GM12878 (cell line): ENCODE measurements around the gene RRBP1.

Experiments used
- CTCF ChIP-seq, 3 experiments: IDR thresholded peaks in 2 of 3; conservative IDR thresholded peaks in 1 of 3; 2 replicates each; pipeline ENCODE4 v1.5.1; 2011; ENCODE audit warnings: low read depth in 3 of 3, low read length in 3 of 3, mild to moderate bottlenecking in 3 of 3, control low read depth in 2 of 3, moderate library complexity in 2 of 3, inconsistent platforms in 1 of 3, mixed read lengths in 1 of 3; ENCODE audit not compliant: control insufficient read depth in 2 of 3, insufficient read depth in 1 of 3; ENCODE audit errors: extremely low read depth in 1 of 3
- E2F8 ChIP-seq: fragments of 450-650 bp; IDR thresholded peaks from 2 replicates; pipeline ENCODE4 v1.6.1; 2018; ENCODE audit warnings: mild to moderate bottlenecking, low read depth, moderate library complexity; ENCODE audit not compliant: partially characterized antibody
- FOS ChIP-seq: IDR thresholded peaks from 3 replicates; pipeline ENCODE4 v1.6.1; 2011; ENCODE audit warnings: borderline replicate concordance; ENCODE audit not compliant: insufficient read length; ENCODE audit errors: extremely low read depth
- JUNB ChIP-seq: IDR thresholded peaks from 2 replicates; pipeline ENCODE4 v1.6.1; 2016; ENCODE audit warnings: antibody characterized with exemption, mild to moderate bottlenecking
- MAX ChIP-seq: IDR thresholded peaks from 2 replicates; pipeline ENCODE4 v1.6.1; 2012; ENCODE audit warnings: low read depth, low read length, improper control_type of control experiment
- POLR2A ChIP-seq: IDR thresholded peaks from 2 replicates; pipeline ENCODE4 v1.6.1; 2011; ENCODE audit warnings: low read depth, mild to moderate bottlenecking, low read length
- RCOR1 ChIP-seq: conservative IDR thresholded peaks from 2 replicates; pipeline ENCODE4 v1.6.1; 2012; ENCODE audit warnings: low read depth, low read length, improper control_type of control experiment
- RFX5 ChIP-seq: IDR thresholded peaks from 2 replicates; pipeline ENCODE4 v1.6.1; 2011; ENCODE audit warnings: low read depth, low read length, improper control_type of control experiment
- SP1 ChIP-seq: IDR thresholded peaks from one replicate; pipeline ENCODE4 v1.6.1; 2011; ENCODE audit warnings: low read depth, low read length
- TAF1 ChIP-seq: IDR thresholded peaks from 2 replicates; pipeline ENCODE4 v1.6.1; 2011; ENCODE audit warnings: mild to moderate bottlenecking, low read depth, low read length, borderline replicate concordance
- ZNF274 ChIP-seq: IDR thresholded peaks from one replicate; pipeline ENCODE4 v1.8.0; 2011; ENCODE audit not compliant: insufficient read length, insufficient read depth
- TF ChIP-seq, protein P1 (sequence below): IDR thresholded peaks from 2 replicates; pipeline ENCODE4 v1.6.1; 2012; ENCODE audit warnings: low read depth, low read length, improper control_type of control experiment
- TF ChIP-seq, protein P2 (sequence below): fragments of 450-650 bp; IDR thresholded peaks from 2 replicates; pipeline ENCODE4 v1.6.1; 2017; ENCODE audit warnings: mild to moderate bottlenecking

GRCh38 chr20:17595856-17596255 lies 86.2 kb downstream of the RRBP1 start:
- TF ChIP-seq POLR2A (no peak), CTCF (IDR thresholded peaks at IDR 0.05 in 2 of 3, conservative IDR thresholded peaks at IDR 0.05 in 1 of 3; ENCODE audit: control insufficient read depth in 2 of 3, extremely low read depth in 1 of 3, insufficient read depth in 1 of 3, low read depth in 3 of 3, low read length in 3 of 3) (no peak), FOS (no peak), SP1 (no peak), RCOR1 (no peak), JUNB (no peak), TAF1 (no peak), E2F8 (no peak), ZNF274 (no peak), MAX (no peak), RFX5 (no peak)
- TF ChIP-seq, protein P1, sequence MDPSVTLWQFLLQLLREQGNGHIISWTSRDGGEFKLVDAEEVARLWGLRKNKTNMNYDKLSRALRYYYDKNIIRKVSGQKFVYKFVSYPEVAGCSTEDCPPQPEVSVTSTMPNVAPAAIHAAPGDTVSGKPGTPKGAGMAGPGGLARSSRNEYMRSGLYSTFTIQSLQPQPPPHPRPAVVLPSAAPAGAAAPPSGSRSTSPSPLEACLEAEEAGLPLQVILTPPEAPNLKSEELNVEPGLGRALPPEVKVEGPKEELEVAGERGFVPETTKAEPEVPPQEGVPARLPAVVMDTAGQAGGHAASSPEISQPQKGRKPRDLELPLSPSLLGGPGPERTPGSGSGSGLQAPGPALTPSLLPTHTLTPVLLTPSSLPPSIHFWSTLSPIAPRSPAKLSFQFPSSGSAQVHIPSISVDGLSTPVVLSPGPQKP: no peak
- TF ChIP-seq, protein P2, sequence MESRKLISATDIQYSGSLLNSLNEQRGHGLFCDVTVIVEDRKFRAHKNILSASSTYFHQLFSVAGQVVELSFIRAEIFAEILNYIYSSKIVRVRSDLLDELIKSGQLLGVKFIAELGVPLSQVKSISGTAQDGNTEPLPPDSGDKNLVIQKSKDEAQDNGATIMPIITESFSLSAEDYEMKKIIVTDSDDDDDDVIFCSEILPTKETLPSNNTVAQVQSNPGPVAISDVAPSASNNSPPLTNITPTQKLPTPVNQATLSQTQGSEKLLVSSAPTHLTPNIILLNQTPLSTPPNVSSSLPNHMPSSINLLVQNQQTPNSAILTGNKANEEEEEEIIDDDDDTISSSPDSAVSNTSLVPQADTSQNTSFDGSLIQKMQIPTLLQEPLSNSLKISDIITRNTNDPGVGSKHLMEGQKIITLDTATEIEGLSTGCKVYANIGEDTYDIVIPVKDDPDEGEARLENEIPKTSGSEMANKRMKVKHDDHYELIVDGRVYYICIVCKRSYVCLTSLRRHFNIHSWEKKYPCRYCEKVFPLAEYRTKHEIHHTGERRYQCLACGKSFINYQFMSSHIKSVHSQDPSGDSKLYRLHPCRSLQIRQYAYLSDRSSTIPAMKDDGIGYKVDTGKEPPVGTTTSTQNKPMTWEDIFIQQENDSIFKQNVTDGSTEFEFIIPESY: no peak
